Parathyroid adenoma (tissue), 2 donors: ENCODE results near the gene INMT.

Source experiments
- H2AFZ ChIP-seq: fragments of 300-600 bp; sonication (generic); one replicate; pipeline ENCODE4 v1.7.0; 2017; ENCODE audit warnings: antibody characterized with exemption, mild to moderate bottlenecking
- H3K27ac ChIP-seq: fragments of 300-600 bp; sonication (generic); one replicate; pipeline ENCODE4 v1.7.0; 2017
- H3K27me3 ChIP-seq: fragments of 300-600 bp; sonication (generic); one replicate; pipeline ENCODE4 v1.7.0; 2017; ENCODE audit warnings: low read length; ENCODE audit not compliant: control insufficient read depth, insufficient read depth
- H3K36me3 ChIP-seq: fragments of 300-600 bp; sonication (generic); one replicate; pipeline ENCODE4 v1.7.0; 2017; ENCODE audit warnings: low read length; ENCODE audit not compliant: control insufficient read depth, insufficient read depth
- H3K4me1 ChIP-seq: fragments of 300-600 bp; sonication (generic); one replicate; pipeline ENCODE4 v1.7.0; 2017; ENCODE audit warnings: control low read depth
- H3K4me2 ChIP-seq: fragments of 300-600 bp; sonication (generic); one replicate; pipeline ENCODE4 v1.7.0; 2017; ENCODE audit warnings: low read length
- H3K4me3 ChIP-seq: fragments of 300-600 bp; sonication (generic); one replicate; pipeline ENCODE4 v1.7.0; 2017; ENCODE audit warnings: low read depth, low read length
- H3K79me2 ChIP-seq: fragments of 300-600 bp; sonication (generic); one replicate; pipeline ENCODE4 v1.7.0; 2017; ENCODE audit warnings: control low read depth
- H3K9ac ChIP-seq: fragments of 300-600 bp; sonication (generic); one replicate; pipeline ENCODE4 v1.7.0; 2017; ENCODE audit warnings: mild to moderate bottlenecking
- H3K9me3 ChIP-seq: fragments of 300-600 bp; sonication (generic); one replicate; pipeline ENCODE4 v1.7.0; 2017; ENCODE audit warnings: low read length; ENCODE audit not compliant: control insufficient read depth
- CTCF ChIP-seq: fragments of 300-600 bp; sonication (generic); IDR thresholded peaks from one replicate; pipeline ENCODE4 v1.7.0; 2017; ENCODE audit warnings: antibody characterized with exemption, mild to moderate bottlenecking
- donor health status: primary hyperparathyroidism.

INMT gene

GRCh38 chr7:30750683-30751650 is 968 bp upstream of the INMT start:
- Histone ChIP-seq H3K4me2 (peak overlapping the region; percentile 28), H3K27me3 (no peaks in the 10 kb centered on the region), H3K27ac (peak overlapping the region; percentile 55), H3K9me3 (no peaks in the 10 kb centered on the region), H3K36me3 (no peaks in the 10 kb centered on the region), H3K79me2 (no peaks in the 10 kb centered on the region), H3K4me1 (no peaks in the 10 kb centered on the region), H3K4me3 (no peak overlapping the region), H3K9ac (no peak overlapping the region), H2AFZ (no peak overlapping the region)
- TF ChIP-seq CTCF, result no peak

GRCh38 chr7:30752484-30752883 is 549 bp downstream of the INMT start:
- Histone ChIP-seq H3K4me3 (no peak overlapping the region), H3K4me2 (no peak overlapping the region), H3K9me3 (no peaks in the 10 kb centered on the region), H3K79me2 (no peaks in the 10 kb centered on the region), H3K36me3 (no peaks in the 10 kb centered on the region), H3K9ac (no peak overlapping the region), H2AFZ (no peak overlapping the region), H3K4me1 (no peaks in the 10 kb centered on the region), H3K27ac (peak overlapping the region; percentile 55), H3K27me3 (no peaks in the 10 kb centered on the region)
- no peak for TF ChIP-seq CTCF

DNA sequence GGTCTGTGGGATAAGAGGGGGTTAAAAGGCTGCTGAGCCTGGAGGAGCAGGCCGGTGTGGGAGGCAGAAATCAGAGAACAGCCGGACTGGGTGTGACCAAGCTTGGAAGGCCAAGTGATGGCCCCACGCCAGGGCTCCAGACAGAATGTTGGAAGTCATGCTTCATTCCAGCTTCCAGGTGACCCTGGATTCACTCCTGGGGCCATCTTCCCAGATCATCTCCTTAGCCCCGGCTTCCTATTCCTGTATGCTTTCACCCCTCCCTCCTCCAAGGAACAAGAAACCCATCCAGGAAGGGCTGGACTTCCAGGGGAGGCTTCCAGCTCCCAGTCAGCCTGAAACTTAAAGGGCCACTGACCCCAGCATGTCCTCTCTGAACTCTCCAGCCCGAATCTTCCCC is 1.0 kb downstream of the INMT start:
- H3K4me2 ChIP-seq, result peak overlapping the region; percentile 19
- H2AFZ ChIP-seq, result no peak overlapping the region
- no peak for TF ChIP-seq CTCF
- H3K79me2 ChIP-seq, result no peaks in the 10 kb centered on the region
- H3K27ac ChIP-seq, result peak overlapping the region; percentile 55
- no peaks in the 10 kb centered on the region for H3K27me3 ChIP-seq
- no peak overlapping the region for H3K4me3 ChIP-seq
- no peaks in the 10 kb centered on the region for H3K9me3 ChIP-seq
- no peaks in the 10 kb centered on the region for H3K4me1 ChIP-seq
- H3K9ac ChIP-seq, result no peak overlapping the region
- H3K36me3 ChIP-seq, result no peaks in the 10 kb centered on the region

DNA sequence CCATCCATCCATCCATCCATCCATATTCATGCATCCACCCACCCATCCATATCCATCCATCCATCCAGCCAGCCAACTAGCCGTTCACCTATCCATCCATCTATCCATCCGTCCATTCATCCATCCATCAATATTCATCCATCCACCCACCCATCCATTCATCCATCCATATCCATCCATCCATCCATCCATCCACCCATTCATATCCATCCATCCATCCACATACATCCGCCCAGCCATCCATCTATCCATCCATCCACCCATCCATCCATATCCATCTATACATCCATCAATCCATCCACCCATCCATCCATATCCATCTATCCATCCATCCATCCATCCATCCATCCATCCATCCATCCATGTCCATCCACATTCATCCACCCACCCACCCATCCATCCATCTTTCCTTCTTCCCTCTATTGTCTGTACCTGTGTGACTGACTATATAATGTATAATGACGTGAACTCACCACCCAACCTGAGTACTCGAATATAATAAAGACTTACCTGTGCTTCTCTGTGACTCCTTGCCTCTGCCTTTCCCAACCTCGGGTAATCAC is 2.5 kb downstream of the INMT start:
- H3K27me3 ChIP-seq, result no peaks in the 10 kb centered on the region
- no peak overlapping the region for H3K27ac ChIP-seq
- no peaks in the 10 kb centered on the region for H3K79me2 ChIP-seq
- no peak overlapping the region for H3K4me2 ChIP-seq
- no peak overlapping the region for H3K9ac ChIP-seq
- no peaks in the 10 kb centered on the region for H3K36me3 ChIP-seq
- H2AFZ ChIP-seq, result no peak overlapping the region
- no peaks in the 10 kb centered on the region for H3K4me1 ChIP-seq
- H3K9me3 ChIP-seq, result no peaks in the 10 kb centered on the region
- H3K4me3 ChIP-seq, result no peak overlapping the region
- TF ChIP-seq CTCF, result no peak
